Measurements from ENCODE around the gene BMP2. TPM values are rescaled to one million over a fixed set of nuclear protein-coding genes. Genes with fewer than 3 reads are reported as not detected.

Gene BMP2
- total RNA-seq (2014; rRNA removed; shearing (Covaris generic); ENCODE audit: low replicate concordance) = not detected in 2 replicates

GRCh38 chr20:6767536-6768227 is at the start of gene BMP2:
Gene BMP2 (plus strand): TSS chr20:6767686. CDS start chr20:6770127, 2,441 bp downstream.
- H3K4me3 ChIP-seq (ENCODE audit: low read length) = no peak within 1 kb of the TSS

GRCh38 chr20:6718662-6719368 is 48.7 kb upstream of the BMP2 start:
- Histone ChIP-seq H3K36me3 (ENCODE audit: insufficient read depth, low read length) (no peaks in the 10 kb centered on the region), H3K79me2 (ENCODE audit: low read length) (no peaks in the 10 kb centered on the region), H3K27ac (ENCODE audit: low read length) (no peak overlapping the region), H2AFZ (ENCODE audit: low read length) (no peak overlapping the region), H4K20me1 (ENCODE audit: insufficient read depth, low read depth, low read length) (no peaks in the 10 kb centered on the region), H3K27me3 (ENCODE audit: low read length) (no peaks in the 10 kb centered on the region), H3K4me3 (ENCODE audit: low read length) (no peak overlapping the region), H3K9me3 (ENCODE audit: low read length) (peaks cover 8% of the 10 kb centered on the region; the same call in 1 of the 2 replicates), H3K9ac (ENCODE audit: low read length) (no peak overlapping the region), H3K4me1 (ENCODE audit: low read length) (no peaks in the 10 kb centered on the region), H3K4me2 (ENCODE audit: low read depth, low read length, poor library complexity, severe bottlenecking) (no peak overlapping the region), H3K9me2 (replicated peaks; ENCODE audit: insufficient read depth, low read length) (no peaks in the 10 kb centered on the region)
- no peak for DNase-seq

More at GRCh38 chr20:6767536-6768227, at the start of gene BMP2:
- Histone ChIP-seq H3K27me3 (ENCODE audit: low read length) (no peaks in the 10 kb centered on the region), H3K9me3 (ENCODE audit: low read length) (no peaks in the 10 kb centered on the region), H4K20me1 (ENCODE audit: insufficient read depth, low read depth, low read length) (no peaks in the 10 kb centered on the region), H3K9ac (ENCODE audit: low read length) (no peak within 1 kb of the TSS), H3K79me2 (ENCODE audit: low read length) (no peaks in the 10 kb centered on the region), H3K4me2 (ENCODE audit: low read depth, low read length, poor library complexity, severe bottlenecking) (no peak within 1 kb of the TSS), H2AFZ (ENCODE audit: low read length) (no peak within 1 kb of the TSS), H3K36me3 (ENCODE audit: insufficient read depth, low read length) (no peaks in the 10 kb centered on the region), H3K9me2 (replicated peaks; ENCODE audit: insufficient read depth, low read length) (no peaks in the 10 kb centered on the region), H3K27ac (ENCODE audit: low read length) (no peak within 1 kb of the TSS), H3K4me1 (ENCODE audit: low read length) (no peaks in the 10 kb centered on the region)
- DNase-seq = no peak

- Histone ChIP-seq H3K9ac (ENCODE audit: low read length) (no peak overlapping the region), H3K79me2 (ENCODE audit: low read length) (no peaks in the 10 kb centered on the region), H3K4me1 (ENCODE audit: low read length) (no peaks in the 10 kb centered on the region), H3K36me3 (ENCODE audit: insufficient read depth, low read length) (no peaks in the 10 kb centered on the region), H3K27me3 (ENCODE audit: low read length) (no peaks in the 10 kb centered on the region), H4K20me1 (ENCODE audit: insufficient read depth, low read depth, low read length) (no peaks in the 10 kb centered on the region), H3K4me2 (ENCODE audit: low read depth, low read length, poor library complexity, severe bottlenecking) (no peak overlapping the region), H3K9me3 (ENCODE audit: low read length) (peaks cover 8% of the 10 kb centered on the region; the same call in 1 of the 2 replicates), H3K9me2 (replicated peaks; ENCODE audit: insufficient read depth, low read length) (no peaks in the 10 kb centered on the region), H3K27ac (ENCODE audit: low read length) (no peak overlapping the region), H3K4me3 (ENCODE audit: low read length) (no peak overlapping the region), H2AFZ (ENCODE audit: low read length) (no peak overlapping the region)
- DNase-seq = no peak
These were observed 48.1 kb upstream of the BMP2 start for GRCh38 chr20:6719369-6719721.

- no peak overlapping the region for H3K9ac ChIP-seq (ENCODE audit: low read length)
- H3K4me2 ChIP-seq (ENCODE audit: low read depth, low read length, poor library complexity, severe bottlenecking) = no peak overlapping the region
- no peaks in the 10 kb centered on the region for H4K20me1 ChIP-seq (ENCODE audit: insufficient read depth, low read depth, low read length)
These were observed 40.7 kb upstream of the BMP2 start for GRCh38 chr20:6726761-6727160.

GRCh38 chr20:6730672-6731328 is 36.7 kb upstream of the BMP2 start:
- Histone ChIP-seq H3K36me3 (ENCODE audit: insufficient read depth, low read length) (no peaks in the 10 kb centered on the region), H2AFZ (ENCODE audit: low read length) (no peak overlapping the region), H3K9ac (ENCODE audit: low read length) (no peak overlapping the region), H3K4me3 (ENCODE audit: low read length) (no peak overlapping the region), H3K27me3 (ENCODE audit: low read length) (no peaks in the 10 kb centered on the region), H3K27ac (ENCODE audit: low read length) (no peak overlapping the region), H4K20me1 (ENCODE audit: insufficient read depth, low read depth, low read length) (no peaks in the 10 kb centered on the region), H3K4me1 (ENCODE audit: low read length) (no peaks in the 10 kb centered on the region), H3K79me2 (ENCODE audit: low read length) (no peaks in the 10 kb centered on the region), H3K9me2 (replicated peaks; ENCODE audit: insufficient read depth, low read length) (no peaks in the 10 kb centered on the region), H3K9me3 (ENCODE audit: low read length) (peaks cover 9% of the 10 kb centered on the region; the same call in 1 of the 2 replicates), H3K4me2 (ENCODE audit: low read depth, low read length, poor library complexity, severe bottlenecking) (no peak overlapping the region)
- DNase-seq = no peak

More at GRCh38 chr20:6726761-6727160, 40.7 kb upstream of the BMP2 start:
- no peak overlapping the region for H3K27ac ChIP-seq (ENCODE audit: low read length)
- no peaks in the 10 kb centered on the region for H3K36me3 ChIP-seq (ENCODE audit: insufficient read depth, low read length)
- no peaks in the 10 kb centered on the region for H3K79me2 ChIP-seq (ENCODE audit: low read length)
- no peak overlapping the region for H3K4me3 ChIP-seq (ENCODE audit: low read length)
- DNase-seq = no peak
- no peaks in the 10 kb centered on the region for H3K9me2 ChIP-seq (replicated peaks; ENCODE audit: insufficient read depth, low read length)
- no peak overlapping the region for H2AFZ ChIP-seq (ENCODE audit: low read length)
- no peaks in the 10 kb centered on the region for H3K27me3 ChIP-seq (ENCODE audit: low read length)
- no peaks in the 10 kb centered on the region for H3K4me1 ChIP-seq (ENCODE audit: low read length)
- peaks cover 14% of the 10 kb centered on the region for H3K9me3 ChIP-seq (ENCODE audit: low read length)

GRCh38 chr20:6732001-6732447 is 35.5 kb upstream of the BMP2 start:
- Histone ChIP-seq H2AFZ (ENCODE audit: low read length) (no peak overlapping the region), H3K79me2 (ENCODE audit: low read length) (no peaks in the 10 kb centered on the region), H3K9me2 (replicated peaks; ENCODE audit: insufficient read depth, low read length) (no peaks in the 10 kb centered on the region), H3K4me2 (ENCODE audit: low read depth, low read length, poor library complexity, severe bottlenecking) (no peak overlapping the region), H3K27ac (ENCODE audit: low read length) (no peak overlapping the region), H3K27me3 (ENCODE audit: low read length) (no peaks in the 10 kb centered on the region), H3K9ac (ENCODE audit: low read length) (no peak overlapping the region), H3K4me1 (ENCODE audit: low read length) (no peaks in the 10 kb centered on the region), H3K36me3 (ENCODE audit: insufficient read depth, low read length) (no peaks in the 10 kb centered on the region), H3K4me3 (ENCODE audit: low read length) (no peak overlapping the region), H3K9me3 (ENCODE audit: low read length) (peaks cover 9% of the 10 kb centered on the region; the same call in 1 of the 2 replicates), H4K20me1 (ENCODE audit: insufficient read depth, low read depth, low read length) (no peaks in the 10 kb centered on the region)
- DNase-seq = no peak

GRCh38 chr20:6732851-6733250 is 34.6 kb upstream of the BMP2 start:
- Histone ChIP-seq H3K79me2 (ENCODE audit: low read length) (no peaks in the 10 kb centered on the region), H2AFZ (ENCODE audit: low read length) (no peak overlapping the region), H3K4me1 (ENCODE audit: low read length) (no peaks in the 10 kb centered on the region), H3K4me3 (ENCODE audit: low read length) (no peak overlapping the region), H3K9ac (ENCODE audit: low read length) (no peak overlapping the region), H3K27me3 (ENCODE audit: low read length) (no peaks in the 10 kb centered on the region), H4K20me1 (ENCODE audit: insufficient read depth, low read depth, low read length) (no peaks in the 10 kb centered on the region), H3K4me2 (ENCODE audit: low read depth, low read length, poor library complexity, severe bottlenecking) (no peak overlapping the region), H3K9me3 (ENCODE audit: low read length) (peaks cover 9% of the 10 kb centered on the region), H3K27ac (ENCODE audit: low read length) (no peak overlapping the region), H3K9me2 (replicated peaks; ENCODE audit: insufficient read depth, low read length) (no peaks in the 10 kb centered on the region), H3K36me3 (ENCODE audit: insufficient read depth, low read length) (no peaks in the 10 kb centered on the region)
- DNase-seq = no peak

GRCh38 chr20:6733965-6734364 is 33.5 kb upstream of the BMP2 start:
- no peak overlapping the region for H3K4me2 ChIP-seq (ENCODE audit: low read depth, low read length, poor library complexity, severe bottlenecking)
- H3K27ac ChIP-seq (ENCODE audit: low read length) = no peak overlapping the region
- no peaks in the 10 kb centered on the region for H3K79me2 ChIP-seq (ENCODE audit: low read length)
- no peak overlapping the region for H3K9ac ChIP-seq (ENCODE audit: low read length)
- H3K9me3 ChIP-seq (ENCODE audit: low read length) = peaks cover 6% of the 10 kb centered on the region
- H3K4me3 ChIP-seq (ENCODE audit: low read length) = no peak overlapping the region
- no peaks in the 10 kb centered on the region for H3K4me1 ChIP-seq (ENCODE audit: low read length)
- no peak for DNase-seq
- no peaks in the 10 kb centered on the region for H3K9me2 ChIP-seq (replicated peaks; ENCODE audit: insufficient read depth, low read length)
- no peaks in the 10 kb centered on the region for H3K27me3 ChIP-seq (ENCODE audit: low read length)
- no peaks in the 10 kb centered on the region for H4K20me1 ChIP-seq (ENCODE audit: insufficient read depth, low read depth, low read length)
- H3K36me3 ChIP-seq (ENCODE audit: insufficient read depth, low read length) = no peaks in the 10 kb centered on the region
- no peak overlapping the region for H2AFZ ChIP-seq (ENCODE audit: low read length)

All from Karpas-422 (cell line).